K562 (cell line): ENCODE measurements around the gene CPLX3. TPM values are rescaled to one million over a fixed set of nuclear protein-coding genes. Genes with fewer than 3 reads are reported as not detected.

Experiments used
- ATAC-seq: fragments of 200-7000 bp; cut with Tn5 transposase; 3 replicates; pipeline ENCODE4 v1.9.1; 2020; ENCODE audit warnings: moderate library complexity
- BruUV-seq: library from RNA; stranded (reverse); fragments of 400-500 nt; replicated peaks from 2 replicates; lab custom pipeline; 2021; lab: Mats Ljungman, UMichigan
- CTCF ChIA-PET: fragments of 300-600 bp; formaldehyde crosslinking; extraction: SDS; loops from one replicate; lab custom pipeline; 2021; ENCODE audit warnings: low intra/inter-chr PET ratio; lab: Yijun Ruan, JAX
- POLR2A ChIA-PET: fragments of 300-600, 350-650 bp; sonication (Branson Sonifier 250); formaldehyde crosslinking; extraction: SDS; loops from one replicate; lab custom pipeline; 2021; ENCODE audit warnings: antibody characterized with exemption, inconsistent platforms; lab: Yijun Ruan, JAX
- DNase-seq, 4 experiments: peaks; one replicate each; pipeline versions ENCODE4 v3.0.0 to v3.0.0-alpha.2; 2011 to 2018; ENCODE audit warnings: low spot score in 3 of 4, mixed read lengths in 3 of 4; ENCODE audit errors: extremely low read depth in 1 of 4
- FAIRE-seq: peaks from 2 replicates; lab custom pipeline; 2011; peaks lifted over from hg19 to GRCh38; lab: Jason Lieb, UNC
- H2AFZ ChIP-seq: 2 replicates; pipeline ENCODE4 v1.6.0; 2011; ENCODE audit warnings: low read depth, low read length, control low read depth, inconsistent platforms
- H3K27ac ChIP-seq: fragments of 200-600 bp; 3 replicates; pipeline ENCODE4 v1.8.0; 2011; ENCODE audit warnings: low read depth, mild to moderate bottlenecking, control low read depth, inconsistent platforms, low read length, moderate library complexity, mixed read lengths; ENCODE audit errors: extremely low read depth
- H3K27me3 ChIP-seq, 2 experiments: fragments of 300-600 bp in 1 of 2; 2 replicates in 1 of 2; 3 replicates in 1 of 2; pipeline versions ENCODE4 v1.6.0 to v1.8.0; 2011; ENCODE audit warnings: inconsistent platforms in 2 of 2, low read length in 2 of 2, mild to moderate bottlenecking in 1 of 2, mixed read lengths in 1 of 2, moderate library complexity in 1 of 2; ENCODE audit not compliant: control insufficient read depth in 2 of 2, insufficient read depth in 2 of 2
- H3K36me3 ChIP-seq: fragments of 300-600 bp; 3 replicates; pipeline ENCODE4 v1.8.0; 2011; ENCODE audit warnings: mild to moderate bottlenecking, low read length, inconsistent platforms; ENCODE audit not compliant: control insufficient read depth, insufficient read depth
- H3K4me1 ChIP-seq, 2 experiments: fragments of 200-600 bp in 1 of 2; replicated peaks in 1 of 2; 2 replicates in 1 of 2; 3 replicates in 1 of 2; pipeline versions ENCODE4 v1.5.1 to v1.8.0; 2011; ENCODE audit warnings: inconsistent platforms in 2 of 2, low read length in 2 of 2, mild to moderate bottlenecking in 1 of 2, mixed read lengths in 1 of 2, moderate library complexity in 1 of 2; ENCODE audit not compliant: control insufficient read depth in 2 of 2, insufficient read depth in 2 of 2
- H3K4me2 ChIP-seq: 2 replicates; pipeline ENCODE4 v1.6.1; 2011; ENCODE audit warnings: low read length, control low read depth, inconsistent platforms, mixed read lengths; ENCODE audit not compliant: insufficient read depth
- H3K4me3 ChIP-seq: fragments of 200-600 bp; sonication (generic), shearing (Covaris generic); 2 replicates; pipeline ENCODE4 v1.5.1; 2016; ENCODE audit warnings: control low read depth, inconsistent platforms
- H3K79me2 ChIP-seq: fragments of 200-600 bp; 3 replicates; pipeline ENCODE4 v1.8.0; 2011; ENCODE audit warnings: low read length, inconsistent platforms; ENCODE audit not compliant: control insufficient read depth, insufficient read depth
- H3K9ac ChIP-seq, 2 experiments: 2 replicates each; pipeline versions ENCODE4 v1.6.0 to v1.6.1; 2011; ENCODE audit warnings: low read depth in 2 of 2, low read length in 2 of 2, control low read depth in 1 of 2, inconsistent platforms in 1 of 2, mild to moderate bottlenecking in 1 of 2, mixed read lengths in 1 of 2; ENCODE audit not compliant: insufficient read depth in 1 of 2
- H3K9me1 ChIP-seq: one replicate; pipeline ENCODE4 v1.6.0; 2011; ENCODE audit warnings: inconsistent platforms, mild to moderate bottlenecking, low read length, moderate library complexity; ENCODE audit not compliant: control insufficient read depth, insufficient read depth
- H3K9me3 ChIP-seq: replicated peaks from 2 replicates; pipeline ENCODE4 v1.5.1; 2011; ENCODE audit warnings: low read depth, low read length, inconsistent platforms; ENCODE audit not compliant: control insufficient read depth, insufficient read depth
- H4K20me1 ChIP-seq: replicated peaks from 2 replicates; pipeline ENCODE4 v1.6.1; 2011; ENCODE audit warnings: low read length, inconsistent platforms, mixed read lengths; ENCODE audit not compliant: control insufficient read depth, insufficient read depth
- CBFA2T2 ChIP-seq: fragments of 450-650 bp; conservative IDR thresholded peaks from 2 replicates; pipeline ENCODE4 v1.6.1; 2017; ENCODE audit warnings: mild to moderate bottlenecking
- HDAC1 ChIP-seq, 2 experiments: fragments of 450-650 bp; IDR thresholded peaks; 2 replicates each; pipeline ENCODE4 v1.6.1; 2016 to 2017; ENCODE audit warnings: inconsistent platforms in 1 of 2, mild to moderate bottlenecking in 1 of 2, moderate library complexity in 1 of 2
- HDAC8 ChIP-seq: fragments of 450-650 bp; IDR thresholded peaks from 2 replicates; pipeline ENCODE4 v1.6.1; 2016; ENCODE audit warnings: mild to moderate bottlenecking, missing genetic modification characterization, moderate library complexity, missing compliant biosample characterization
- HES1 ChIP-seq: fragments of 450-650 bp; IDR thresholded peaks from 2 replicates; pipeline ENCODE4 v1.6.1; 2016; ENCODE audit warnings: low read depth, mild to moderate bottlenecking, moderate library complexity
- HSF4 ChIP-seq: fragments of 250-450 bp; sonication (Bioruptor Pico); IDR thresholded peaks from 2 replicates; pipeline ENCODE4 v2.1.2; 2022; ENCODE audit warnings: mild to moderate bottlenecking, moderate library complexity, borderline replicate concordance
- MAFK ChIP-seq: IDR thresholded peaks from 2 replicates; pipeline ENCODE4 v1.6.1; 2011; ENCODE audit warnings: low read length, improper control_type of control experiment
- MEIS2 ChIP-seq: fragments of 450-650 bp; IDR thresholded peaks from 2 replicates; pipeline ENCODE4 v1.6.1; 2014; ENCODE audit warnings: mild to moderate bottlenecking; ENCODE audit not compliant: partially characterized antibody
- NCOA2 ChIP-seq, 2 experiments: fragments of 450-650 bp; IDR thresholded peaks; 2 replicates each; pipeline ENCODE4 v1.6.1; 2018; ENCODE audit warnings: mild to moderate bottlenecking in 2 of 2, moderate library complexity in 1 of 2; ENCODE audit not compliant: partially characterized antibody in 2 of 2
- NR0B1 ChIP-seq: fragments of 450-650 bp; IDR thresholded peaks from one replicate; pipeline ENCODE4 v1.6.1; 2018; ENCODE audit warnings: mild to moderate bottlenecking, moderate library complexity; ENCODE audit not compliant: partially characterized antibody
- SIX5 ChIP-seq, 2 experiments: IDR thresholded peaks; 2 replicates each; pipeline ENCODE4 v1.6.1; 2011; ENCODE audit warnings: low read length in 2 of 2, borderline replicate concordance in 1 of 2, low read depth in 1 of 2, mild to moderate bottlenecking in 1 of 2, moderate library complexity in 1 of 2; ENCODE audit not compliant: insufficient read depth in 1 of 2
- TEAD4 ChIP-seq, 2 experiments: sonication (generic) in 1 of 2; formaldehyde crosslinking in 1 of 2; IDR thresholded peaks; 2 replicates each; pipeline versions ENCODE4 v1.6.1 to v1.8.0; 2012 to 2022; ENCODE audit warnings: borderline replicate concordance in 1 of 2, inconsistent platforms in 1 of 2, low read length in 1 of 2, mild to moderate bottlenecking in 1 of 2, missing genetic modification reagents in 1 of 2
- ZNF12 ChIP-seq: sonication (generic); formaldehyde crosslinking; IDR thresholded peaks from 2 replicates; pipeline ENCODE4 v1.4.0; 2020; ENCODE audit warnings: mild to moderate bottlenecking, missing genetic modification reagents
- ZNF24 ChIP-seq: fragments of 450-650 bp; IDR thresholded peaks from 2 replicates; pipeline ENCODE4 v1.6.1; 2016
- ZNF589 ChIP-seq: fragments of 200-800 bp; sonication (Bioruptor generic); IDR thresholded peaks from 2 replicates; pipeline ENCODE4 v1.6.1; 2016; ENCODE audit warnings: low read depth, missing genetic modification characterization, missing compliant biosample characterization
- WGBS: fragments of 100-300 bp; shearing (Covaris generic); methylation state at CpG from one replicate; pipeline ENCODE4 v1.1.6; 2016; ENCODE audit warnings: low coverage, mixed read lengths; ENCODE audit not compliant: insufficient coverage; ENCODE audit errors: missing lambda C conversion rate; 5-methylcytosine and 5-hydroxymethylcytosine counted together
- in situ Hi-C: fragments of 300-500 bp; cut with MboI; formaldehyde crosslinking; loops from 4 replicates; pipeline ENCODE4 v1.15.0; 2018; ENCODE audit warnings: inconsistent platforms, mixed read lengths
- intact Hi-C: fragments of 100-400 bp; cut with micrococcal nuclease; formaldehyde crosslinking; loops from 2 replicates; pipeline ENCODE4 v1.14.2; 2022
- polyA plus RNA-seq, 8 experiments: library from polyadenylated mRNA; depleted of rRNA in 4 of 8; stranded (reverse) in 5 of 8; unstranded in 3 of 8; fragments of >200 nt; fragmentation: Nextera tagmentation in 2 of 8; fragmentation: Illumina TruSeq in 1 of 8; extraction: Ambion mirVana in 2 of 8; extraction: Trizol in 1 of 8; gene quantifications; 2 replicates each; pipeline versions ENCODE4 v1.2.1 to v1.2.3, GENCODE V29; 2011 to 2014; ENCODE audit warnings: inconsistent platforms in 1 of 8, missing spikeins in 1 of 8
- total RNA-seq, 7 experiments: library from RNA; depleted of rRNA in 6 of 7; stranded (reverse); fragments of >200 nt in 6 of 7; fragmentation: Illumina TruSeq in 2 of 7; extraction: Trizol in 2 of 7; gene quantifications; 2 replicates each; pipeline versions ENCODE4 v1.2.1 to v1.2.3, GENCODE V29; 2011 to 2021; ENCODE audit warnings: low replicate concordance in 1 of 7

Gene CPLX3
- total and polyA plus RNA-seq, 9 of the 15 experiments (the other 6 are each of a cell fraction or from before 2014, with no cell fraction given) = not detected

- no peaks in the 10 kb centered on the region for H3K9me3 ChIP-seq
- ATAC-seq (no peak), FAIRE-seq (no peak), DNase-seq (no peak)
- H3K9me1 ChIP-seq = no peaks in the 10 kb centered on the region
- ChIA-PET CTCF (no interaction called here), POLR2A (interaction anchor here (0.6 kb wide), 1 partner anchor 279 kb away, joined by 3 read pairs; no protein-coding TSS in a partner anchor)
- intact Hi-C loops = no loop called here
- H4K20me1 ChIP-seq = peaks cover 37% of the 10 kb centered on the region
- H3K79me2 ChIP-seq = peaks cover 71% of the 10 kb centered on the region
- no peaks in the 10 kb centered on the region for H3K27me3 ChIP-seq
- in situ Hi-C loops = no loop called here
- H2AFZ ChIP-seq = no peak overlapping the region
- WGBS = 65% methylated on average over 1 of the region's 1 CpG
- TF ChIP-seq HSF4 (CRISPR knock-in tag) (no peak), HDAC1 (IDR thresholded peaks at IDR 0.05) (no peak), ZNF589 (CRISPR knock-in tag) (no peak), ZNF12 (CRISPR knock-in tag) (no peak), HES1 (no peak), NR0B1 (no peak), MEIS2 (no peak), NCOA2 (IDR thresholded peaks at IDR 0.05; ENCODE audit: partially characterized antibody in 2 of 2) (no peak), HDAC8 (no peak), TEAD4 (IDR thresholded peaks at IDR 0.05; ENCODE audit: low read length) (no peak), TEAD4 (CRISPR knock-in tag; IDR thresholded peaks at IDR 0.05; ENCODE audit: borderline replicate concordance) (no peak), ZNF24 (no peak), SIX5 (IDR thresholded peaks at IDR 0.05; ENCODE audit: borderline replicate concordance in 1 of 2, insufficient read depth in 1 of 2, low read depth in 1 of 2, low read length in 2 of 2) (no peak), MAFK (no peak), CBFA2T2 (no peak)
- H3K4me2 ChIP-seq = no peak overlapping the region
- H3K4me3 ChIP-seq = no peak overlapping the region
- H3K9ac ChIP-seq = no peak overlapping the region
- peaks cover 24 to 46% of the 10 kb centered on the region in 2 experiments for H3K4me1 ChIP-seq
- peaks cover 73% of the 10 kb centered on the region; the same call in 2 of the 3 replicates for H3K36me3 ChIP-seq
- no TSS peak for BruUV-seq
- H3K27ac ChIP-seq = no peak overlapping the region
Measured at GRCh38 chr15:74791007-74791406, 35.4 kb upstream of the CPLX3 start.
